ENCODE measurements around the gene TRRAP. TPM values are rescaled to one million over a fixed set of nuclear protein-coding genes. Genes with fewer than 3 reads are reported as not detected.

The TRRAP gene
- total and polyA plus RNA-seq, 2 experiments from 2014 or later: 14.9 to 58.7 TPM

DNA sequence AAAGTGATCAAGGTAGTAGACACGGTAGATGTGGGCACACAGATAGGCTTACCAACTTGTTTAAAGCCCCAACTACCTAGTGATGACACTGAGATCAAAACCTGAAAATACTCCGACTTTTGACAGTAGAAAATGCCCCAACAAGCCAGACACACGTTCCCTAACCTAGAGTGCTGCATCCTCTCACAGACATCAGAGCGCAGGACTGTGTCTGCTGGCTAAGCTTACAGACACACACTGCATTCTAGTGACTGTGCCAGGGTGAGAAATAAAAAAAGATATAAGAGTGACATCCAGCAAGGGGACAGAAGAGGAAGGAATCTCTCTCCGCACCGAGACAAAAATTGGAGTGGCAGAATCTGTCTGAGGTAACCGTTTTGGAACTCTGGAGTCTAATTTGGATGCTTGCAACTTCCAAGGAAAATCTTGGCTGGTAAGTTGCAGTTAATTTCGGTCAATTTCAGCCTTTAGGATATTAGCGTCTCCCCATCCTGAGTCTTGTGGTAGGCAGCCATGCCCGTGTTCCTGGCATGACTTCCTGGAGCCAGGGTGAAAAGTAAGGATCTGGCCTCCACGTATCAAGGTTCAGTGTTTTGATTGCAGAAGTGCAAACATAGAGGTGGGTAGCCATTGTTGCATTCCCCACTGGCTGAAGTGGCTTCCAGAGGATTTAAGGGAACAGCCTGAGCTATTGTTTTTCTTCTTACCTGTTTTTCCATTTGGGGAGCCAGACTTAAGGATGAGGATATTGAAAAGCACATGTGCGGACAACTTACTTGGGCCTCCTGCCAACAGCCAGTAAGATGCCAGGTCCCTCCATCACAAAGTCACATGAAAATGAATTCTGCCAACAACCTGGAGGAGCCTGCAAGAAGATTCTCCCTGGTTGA is 141.4 kb downstream of the TRRAP start:
- no peaks in the 10 kb centered on the region for H3K9me2 ChIP-seq (ENCODE audit: insufficient read depth)
- H4K20me1 ChIP-seq (replicated peaks; ENCODE audit: insufficient read depth): 0 out of 2 replicates have a peak, but pooled peaks cover 3% of the 10 kb centered on the region
- Mint-ChIP-seq H3K27ac (peak overlapping the region; percentile 28; the same call in 1 of the 2 replicates), H3K36me3 (ENCODE audit: low read depth) (peaks cover 44% of the 10 kb centered on the region), H3K4me1 (peaks cover 11% of the 10 kb centered on the region; the same call in 2 of the 3 replicates), H3K4me3 (no peak overlapping the region), H3K27me3 (ENCODE audit: insufficient read depth, low read depth, poor library complexity) (peaks cover 6% of the 10 kb centered on the region), H3K9me3 (no peaks in the 10 kb centered on the region)
- DNase-seq (ENCODE audit: low spot score) (no peak), ATAC-seq (no peak)
- peaks cover 13% of the 10 kb centered on the region for H3K79me2 ChIP-seq (replicated peaks; ENCODE audit: insufficient read depth)
- no peak overlapping the region for H2AFZ ChIP-seq
- H3K4me3 ChIP-seq: no peak overlapping the region
- H3F3A ChIP-seq (replicated peaks; ENCODE audit: low read depth): no peaks in the 10 kb centered on the region
- no peaks in the 10 kb centered on the region for H3K4me1 ChIP-seq (ENCODE audit: insufficient read depth)
- H3K27me3 ChIP-seq (ENCODE audit: insufficient read depth): no peaks in the 10 kb centered on the region
- no peak overlapping the region for H3K4me2 ChIP-seq
- TF ChIP-seq NANOG (IDR thresholded peaks at IDR 0.05; ENCODE audit: borderline replicate concordance): no peak
- TF ChIP-seq ZNF114 (CRISPR knock-in tag; IDR thresholded peaks at IDR 0.05): no peak
- TF ChIP-seq, protein P1, sequence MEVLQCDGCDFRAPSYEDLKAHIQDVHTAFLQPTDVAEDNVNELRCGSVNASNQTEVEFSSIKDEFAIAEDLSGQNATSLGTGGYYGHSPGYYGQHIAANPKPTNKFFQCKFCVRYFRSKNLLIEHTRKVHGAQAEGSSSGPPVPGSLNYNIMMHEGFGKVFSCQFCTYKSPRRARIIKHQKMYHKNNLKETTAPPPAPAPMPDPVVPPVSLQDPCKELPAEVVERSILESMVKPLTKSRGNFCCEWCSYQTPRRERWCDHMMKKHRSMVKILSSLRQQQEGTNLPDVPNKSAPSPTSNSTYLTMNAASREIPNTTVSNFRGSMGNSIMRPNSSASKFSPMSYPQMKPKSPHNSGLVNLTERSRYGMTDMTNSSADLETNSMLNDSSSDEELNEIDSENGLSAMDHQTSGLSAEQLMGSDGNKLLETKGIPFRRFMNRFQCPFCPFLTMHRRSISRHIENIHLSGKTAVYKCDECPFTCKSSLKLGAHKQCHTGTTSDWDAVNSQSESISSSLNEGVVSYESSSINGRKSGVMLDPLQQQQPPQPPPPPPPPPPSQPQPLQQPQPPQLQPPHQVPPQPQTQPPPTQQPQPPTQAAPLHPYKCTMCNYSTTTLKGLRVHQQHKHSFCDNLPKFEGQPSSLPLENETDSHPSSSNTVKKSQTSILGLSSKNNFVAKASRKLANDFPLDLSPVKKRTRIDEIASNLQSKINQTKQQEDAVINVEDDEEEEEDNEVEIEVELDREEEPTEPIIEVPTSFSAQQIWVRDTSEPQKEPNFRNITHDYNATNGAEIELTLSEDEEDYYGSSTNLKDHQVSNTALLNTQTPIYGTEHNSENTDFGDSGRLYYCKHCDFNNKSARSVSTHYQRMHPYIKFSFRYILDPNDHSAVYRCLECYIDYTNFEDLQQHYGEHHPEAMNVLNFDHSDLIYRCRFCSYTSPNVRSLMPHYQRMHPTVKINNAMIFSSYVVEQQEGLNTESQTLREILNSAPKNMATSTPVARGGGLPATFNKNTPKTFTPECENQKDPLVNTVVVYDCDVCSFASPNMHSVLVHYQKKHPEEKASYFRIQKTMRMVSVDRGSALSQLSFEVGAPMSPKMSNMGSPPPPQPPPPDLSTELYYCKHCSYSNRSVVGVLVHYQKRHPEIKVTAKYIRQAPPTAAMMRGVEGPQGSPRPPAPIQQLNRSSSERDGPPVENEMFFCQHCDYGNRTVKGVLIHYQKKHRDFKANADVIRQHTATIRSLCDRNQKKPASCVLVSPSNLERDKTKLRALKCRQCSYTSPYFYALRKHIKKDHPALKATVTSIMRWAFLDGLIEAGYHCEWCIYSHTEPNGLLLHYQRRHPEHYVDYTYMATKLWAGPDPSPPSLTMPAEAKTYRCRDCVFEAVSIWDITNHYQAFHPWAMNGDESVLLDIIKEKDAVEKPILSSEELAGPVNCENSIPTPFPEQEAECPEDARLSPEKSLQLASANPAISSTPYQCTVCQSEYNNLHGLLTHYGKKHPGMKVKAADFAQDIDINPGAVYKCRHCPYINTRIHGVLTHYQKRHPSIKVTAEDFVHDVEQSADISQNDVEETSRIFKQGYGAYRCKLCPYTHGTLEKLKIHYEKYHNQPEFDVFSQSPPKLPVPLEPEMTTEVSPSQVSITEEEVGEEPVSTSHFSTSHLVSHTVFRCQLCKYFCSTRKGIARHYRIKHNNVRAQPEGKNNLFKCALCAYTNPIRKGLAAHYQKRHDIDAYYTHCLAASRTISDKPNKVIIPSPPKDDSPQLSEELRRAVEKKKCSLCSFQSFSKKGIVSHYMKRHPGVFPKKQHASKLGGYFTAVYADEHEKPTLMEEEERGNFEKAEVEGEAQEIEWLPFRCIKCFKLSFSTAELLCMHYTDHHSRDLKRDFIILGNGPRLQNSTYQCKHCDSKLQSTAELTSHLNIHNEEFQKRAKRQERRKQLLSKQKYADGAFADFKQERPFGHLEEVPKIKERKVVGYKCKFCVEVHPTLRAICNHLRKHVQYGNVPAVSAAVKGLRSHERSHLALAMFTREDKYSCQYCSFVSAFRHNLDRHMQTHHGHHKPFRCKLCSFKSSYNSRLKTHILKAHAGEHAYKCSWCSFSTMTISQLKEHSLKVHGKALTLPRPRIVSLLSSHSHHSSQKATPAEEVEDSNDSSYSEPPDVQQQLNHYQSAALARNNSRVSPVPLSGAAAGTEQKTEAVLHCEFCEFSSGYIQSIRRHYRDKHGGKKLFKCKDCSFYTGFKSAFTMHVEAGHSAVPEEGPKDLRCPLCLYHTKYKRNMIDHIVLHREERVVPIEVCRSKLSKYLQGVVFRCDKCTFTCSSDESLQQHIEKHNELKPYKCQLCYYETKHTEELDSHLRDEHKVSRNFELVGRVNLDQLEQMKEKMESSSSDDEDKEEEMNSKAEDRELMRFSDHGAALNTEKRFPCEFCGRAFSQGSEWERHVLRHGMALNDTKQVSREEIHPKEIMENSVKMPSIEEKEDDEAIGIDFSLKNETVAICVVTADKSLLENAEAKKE (CRISPR knock-in tag; IDR thresholded peaks at IDR 0.05): no peak
- TF ChIP-seq, protein P2, sequence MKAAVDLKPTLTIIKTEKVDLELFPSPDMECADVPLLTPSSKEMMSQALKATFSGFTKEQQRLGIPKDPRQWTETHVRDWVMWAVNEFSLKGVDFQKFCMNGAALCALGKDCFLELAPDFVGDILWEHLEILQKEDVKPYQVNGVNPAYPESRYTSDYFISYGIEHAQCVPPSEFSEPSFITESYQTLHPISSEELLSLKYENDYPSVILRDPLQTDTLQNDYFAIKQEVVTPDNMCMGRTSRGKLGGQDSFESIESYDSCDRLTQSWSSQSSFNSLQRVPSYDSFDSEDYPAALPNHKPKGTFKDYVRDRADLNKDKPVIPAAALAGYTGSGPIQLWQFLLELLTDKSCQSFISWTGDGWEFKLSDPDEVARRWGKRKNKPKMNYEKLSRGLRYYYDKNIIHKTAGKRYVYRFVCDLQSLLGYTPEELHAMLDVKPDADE (IDR thresholded peaks at IDR 0.05): no peak
- TF ChIP-seq ZNF331 (CRISPR knock-in tag; IDR thresholded peaks at IDR 0.05; ENCODE audit: low read depth): no peak
- no peak for TF ChIP-seq CREB1 (CRISPR knock-in tag; IDR thresholded peaks at IDR 0.05; ENCODE audit: low read depth)
- TF ChIP-seq STAT1 (IDR thresholded peaks at IDR 0.05; ENCODE audit: unreplicated experiment): no peak
- no peak for TF ChIP-seq JUNB (IDR thresholded peaks at IDR 0.05; ENCODE audit: unreplicated experiment)
- no peak for TF ChIP-seq POLR2AphosphoS5 (IDR thresholded peaks at IDR 0.05; ENCODE audit: low read depth)
- TF ChIP-seq, protein P3, sequence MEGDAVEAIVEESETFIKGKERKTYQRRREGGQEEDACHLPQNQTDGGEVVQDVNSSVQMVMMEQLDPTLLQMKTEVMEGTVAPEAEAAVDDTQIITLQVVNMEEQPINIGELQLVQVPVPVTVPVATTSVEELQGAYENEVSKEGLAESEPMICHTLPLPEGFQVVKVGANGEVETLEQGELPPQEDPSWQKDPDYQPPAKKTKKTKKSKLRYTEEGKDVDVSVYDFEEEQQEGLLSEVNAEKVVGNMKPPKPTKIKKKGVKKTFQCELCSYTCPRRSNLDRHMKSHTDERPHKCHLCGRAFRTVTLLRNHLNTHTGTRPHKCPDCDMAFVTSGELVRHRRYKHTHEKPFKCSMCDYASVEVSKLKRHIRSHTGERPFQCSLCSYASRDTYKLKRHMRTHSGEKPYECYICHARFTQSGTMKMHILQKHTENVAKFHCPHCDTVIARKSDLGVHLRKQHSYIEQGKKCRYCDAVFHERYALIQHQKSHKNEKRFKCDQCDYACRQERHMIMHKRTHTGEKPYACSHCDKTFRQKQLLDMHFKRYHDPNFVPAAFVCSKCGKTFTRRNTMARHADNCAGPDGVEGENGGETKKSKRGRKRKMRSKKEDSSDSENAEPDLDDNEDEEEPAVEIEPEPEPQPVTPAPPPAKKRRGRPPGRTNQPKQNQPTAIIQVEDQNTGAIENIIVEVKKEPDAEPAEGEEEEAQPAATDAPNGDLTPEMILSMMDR (conservative IDR thresholded peaks at IDR 0.05; ENCODE audit: low read depth in 2 of 2): no peak
- TF ChIP-seq EZH2phosphoT487 (IDR thresholded peaks at IDR 0.05; ENCODE audit: unreplicated experiment): no peak
- no peak for TF ChIP-seq EZH2 (IDR thresholded peaks at IDR 0.05; ENCODE audit: low read depth, unreplicated experiment)
- TF ChIP-seq, protein P4, sequence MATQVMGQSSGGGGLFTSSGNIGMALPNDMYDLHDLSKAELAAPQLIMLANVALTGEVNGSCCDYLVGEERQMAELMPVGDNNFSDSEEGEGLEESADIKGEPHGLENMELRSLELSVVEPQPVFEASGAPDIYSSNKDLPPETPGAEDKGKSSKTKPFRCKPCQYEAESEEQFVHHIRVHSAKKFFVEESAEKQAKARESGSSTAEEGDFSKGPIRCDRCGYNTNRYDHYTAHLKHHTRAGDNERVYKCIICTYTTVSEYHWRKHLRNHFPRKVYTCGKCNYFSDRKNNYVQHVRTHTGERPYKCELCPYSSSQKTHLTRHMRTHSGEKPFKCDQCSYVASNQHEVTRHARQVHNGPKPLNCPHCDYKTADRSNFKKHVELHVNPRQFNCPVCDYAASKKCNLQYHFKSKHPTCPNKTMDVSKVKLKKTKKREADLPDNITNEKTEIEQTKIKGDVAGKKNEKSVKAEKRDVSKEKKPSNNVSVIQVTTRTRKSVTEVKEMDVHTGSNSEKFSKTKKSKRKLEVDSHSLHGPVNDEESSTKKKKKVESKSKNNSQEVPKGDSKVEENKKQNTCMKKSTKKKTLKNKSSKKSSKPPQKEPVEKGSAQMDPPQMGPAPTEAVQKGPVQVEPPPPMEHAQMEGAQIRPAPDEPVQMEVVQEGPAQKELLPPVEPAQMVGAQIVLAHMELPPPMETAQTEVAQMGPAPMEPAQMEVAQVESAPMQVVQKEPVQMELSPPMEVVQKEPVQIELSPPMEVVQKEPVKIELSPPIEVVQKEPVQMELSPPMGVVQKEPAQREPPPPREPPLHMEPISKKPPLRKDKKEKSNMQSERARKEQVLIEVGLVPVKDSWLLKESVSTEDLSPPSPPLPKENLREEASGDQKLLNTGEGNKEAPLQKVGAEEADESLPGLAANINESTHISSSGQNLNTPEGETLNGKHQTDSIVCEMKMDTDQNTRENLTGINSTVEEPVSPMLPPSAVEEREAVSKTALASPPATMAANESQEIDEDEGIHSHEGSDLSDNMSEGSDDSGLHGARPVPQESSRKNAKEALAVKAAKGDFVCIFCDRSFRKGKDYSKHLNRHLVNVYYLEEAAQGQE (IDR thresholded peaks at IDR 0.05; ENCODE audit: unreplicated experiment): no peak
- peaks cover 6% of the 10 kb centered on the region for H3K36me3 ChIP-seq (ENCODE audit: insufficient read depth)
- no peak overlapping the region for H3K27ac ChIP-seq (ENCODE audit: low read depth)

Data from GM23338 (cell line).